H1 (cell line): ENCODE data around the gene MRTO4. TPM values are rescaled to one million over a fixed set of nuclear protein-coding genes. Genes with fewer than 3 reads are reported as not detected.
A peak's percentile ranks its signal among the peaks of the same experiment; 100 is the strongest.

Experiments
- CTCF ChIA-PET: fragments of 300-600 bp; sonication (Branson Sonifier 250); formaldehyde crosslinking; loops from one replicate; lab custom pipeline; 2021; ENCODE audit not compliant: partially characterized antibody; lab: Charles Lee
- POLR2A ChIA-PET: fragments of 300-600 bp; sonication (Branson Sonifier 250); formaldehyde crosslinking; loops from one replicate; lab custom pipeline; 2021; ENCODE audit warnings: inconsistent platforms; ENCODE audit not compliant: partially characterized antibody; lab: Charles Lee
- DNase-seq, 2 experiments: peaks; one replicate each; pipeline versions ENCODE4 v3.0.0 to v3.0.0-alpha.2; 2010 to 2022; ENCODE audit warnings: low spot score in 2 of 2, low read depth in 1 of 2, mixed read lengths in 1 of 2
- FAIRE-seq: peaks from 2 replicates; lab custom pipeline; 2011; peaks lifted over from hg19 to GRCh38; lab: Jason Lieb, UNC
- H2AFZ ChIP-seq: 2 replicates; pipeline ENCODE4 v1.8.1; 2012; ENCODE audit warnings: low read length, inconsistent platforms
- H2AK5ac ChIP-seq: 2 replicates; pipeline ENCODE4 v1.6.1; 2013; ENCODE audit warnings: low read depth, low read length
- H2BK120ac ChIP-seq: replicated peaks from 2 replicates; pipeline ENCODE3; 2013; ENCODE audit warnings: low read depth, low read length, inconsistent platforms
- H2BK12ac ChIP-seq: 2 replicates; pipeline ENCODE4 v1.6.1; 2013; ENCODE audit warnings: low read depth, low read length
- H2BK15ac ChIP-seq: 2 replicates; pipeline ENCODE4 v1.6.1; 2013; ENCODE audit warnings: low read length
- H2BK20ac ChIP-seq: 2 replicates; pipeline ENCODE4 v1.6.1; 2013; ENCODE audit warnings: low read length
- H2BK5ac ChIP-seq: 2 replicates; pipeline ENCODE4 v1.6.1; 2013; ENCODE audit warnings: low read depth, low read length
- H3K14ac ChIP-seq: 2 replicates; pipeline ENCODE4 v1.6.1; 2013; ENCODE audit warnings: inconsistent platforms; ENCODE audit not compliant: insufficient read length
- H3K18ac ChIP-seq: 2 replicates; pipeline ENCODE4 v1.6.1; 2013; ENCODE audit warnings: low read length; ENCODE audit errors: extremely low read depth
- H3K23ac ChIP-seq: 2 replicates; pipeline ENCODE4 v1.6.1; 2013; ENCODE audit warnings: inconsistent platforms; ENCODE audit not compliant: insufficient read length
- H3K23me2 ChIP-seq: 2 replicates; pipeline ENCODE4 v1.6.1; 2013; ENCODE audit warnings: low read depth, low read length
- H3K27ac ChIP-seq: 2 replicates; pipeline ENCODE4 v1.6.1; 2011; ENCODE audit warnings: low read depth, low read length, inconsistent platforms
- H3K27me3 ChIP-seq, 4 experiments: replicated peaks in 1 of 4; 1 replicate in 1 of 4; 2 replicates in 3 of 4; pipeline versions ENCODE4 v1.6.1 to v1.8.1; 2011 to 2013; ENCODE audit warnings: low read length in 3 of 4, mild to moderate bottlenecking in 3 of 4, inconsistent platforms in 2 of 4, mixed read lengths in 2 of 4, moderate library complexity in 1 of 4; ENCODE audit not compliant: control insufficient read depth in 3 of 4, insufficient read depth in 3 of 4; ENCODE audit errors: extremely low read depth in 1 of 4
- H3K36me3 ChIP-seq, 4 experiments: 2 replicates each; pipeline versions ENCODE4 v1.6.1 to v1.8.1; 2011 to 2013; ENCODE audit warnings: mild to moderate bottlenecking in 4 of 4, low read length in 3 of 4, moderate library complexity in 2 of 4, control low read depth in 1 of 4, inconsistent platforms in 1 of 4; ENCODE audit not compliant: insufficient read depth in 4 of 4, control insufficient read depth in 2 of 4
- H3K4ac ChIP-seq: replicated peaks from 2 replicates; pipeline ENCODE3; 2013; ENCODE audit warnings: low read length, low read depth, mixed read lengths, inconsistent platforms; ENCODE audit not compliant: insufficient read length
- H3K4me1 ChIP-seq, 4 experiments: replicated peaks in 1 of 4; 1 replicate in 1 of 4; 2 replicates in 3 of 4; pipeline versions ENCODE4 v1.6.1 to v1.8.1; 2011 to 2013; ENCODE audit warnings: low read length in 3 of 4, inconsistent platforms in 2 of 4, mixed read lengths in 1 of 4; ENCODE audit not compliant: insufficient read depth in 4 of 4, control insufficient read depth in 3 of 4
- H3K4me2 ChIP-seq, 2 experiments: 2 replicates each; pipeline versions ENCODE4 v1.6.1 to v1.8.1; 2011 to 2013; ENCODE audit warnings: low read depth in 2 of 2, low read length in 2 of 2, control low read depth in 1 of 2, inconsistent platforms in 1 of 2, mild to moderate bottlenecking in 1 of 2; ENCODE audit not compliant: insufficient read depth in 1 of 2
- H3K4me3 ChIP-seq, 4 experiments: fragments of 200-600, 300-600 bp in 1 of 4; sonication (generic), shearing (Covaris generic), sonication (Bioruptor Twin) in 1 of 4; 2 replicates each; pipeline versions ENCODE4 v1.5.1 to v1.8.1; 2011 to 2016; ENCODE audit warnings: low read length in 4 of 4, low read depth in 3 of 4, control low read depth in 2 of 4, inconsistent platforms in 2 of 4, mild to moderate bottlenecking in 2 of 4, mixed read lengths in 1 of 4, moderate library complexity in 1 of 4; ENCODE audit not compliant: insufficient read depth in 2 of 4; ENCODE audit errors: extremely low read depth in 1 of 4
- H3K56ac ChIP-seq: replicated peaks from 2 replicates; pipeline ENCODE3; 2013; ENCODE audit warnings: low read depth, mild to moderate bottlenecking, mixed read lengths, low read length, inconsistent platforms; ENCODE audit not compliant: insufficient read length
- H3K79me1 ChIP-seq: 2 replicates; pipeline ENCODE4 v1.6.1; 2013; ENCODE audit warnings: low read depth, low read length, control low read depth
- H3K79me2 ChIP-seq, 2 experiments: 2 replicates each; pipeline versions ENCODE4 v1.6.1 to v1.8.1; 2012 to 2013; ENCODE audit warnings: low read length in 2 of 2, mild to moderate bottlenecking in 2 of 2, inconsistent platforms in 1 of 2; ENCODE audit not compliant: insufficient read depth in 2 of 2, control insufficient read depth in 1 of 2
- H3K9ac ChIP-seq, 4 experiments: replicated peaks in 1 of 4; 1 replicate in 1 of 4; 2 replicates in 3 of 4; pipeline versions ENCODE4 v1.6.1 to v1.8.1; 2011 to 2013; ENCODE audit warnings: low read depth in 3 of 4, low read length in 3 of 4, control low read depth in 2 of 4, mild to moderate bottlenecking in 2 of 4, moderate library complexity in 2 of 4, inconsistent platforms in 1 of 4; ENCODE audit errors: extremely low read depth in 1 of 4
- H3K9me3 ChIP-seq, 2 experiments: 2 replicates each; pipeline versions ENCODE4 v1.6.1 to v1.8.1; 2012 to 2013; ENCODE audit warnings: mild to moderate bottlenecking in 2 of 2, moderate library complexity in 2 of 2, control low read depth in 1 of 2, inconsistent platforms in 1 of 2, low read depth in 1 of 2, low read length in 1 of 2, mixed read lengths in 1 of 2; ENCODE audit not compliant: insufficient read depth in 2 of 2
- H4K20me1 ChIP-seq, 2 experiments: replicated peaks in 1 of 2; 2 replicates each; pipeline versions ENCODE3 to v1.8.1; 2011 to 2013; ENCODE audit warnings: inconsistent platforms in 2 of 2, low read length in 2 of 2, mild to moderate bottlenecking in 1 of 2; ENCODE audit not compliant: insufficient read depth in 2 of 2, control insufficient read depth in 1 of 2
- H4K5ac ChIP-seq: 2 replicates; pipeline ENCODE4 v1.6.1; 2013; ENCODE audit warnings: low read length, low read depth, mixed read lengths, inconsistent platforms; ENCODE audit not compliant: insufficient read length
- H4K8ac ChIP-seq: 2 replicates; pipeline ENCODE4 v1.8.0; 2013; ENCODE audit warnings: mild to moderate bottlenecking, moderate library complexity, low read length, inconsistent platforms; ENCODE audit not compliant: insufficient read depth; ENCODE audit errors: extremely low read depth
- H4K91ac ChIP-seq: replicated peaks from 2 replicates; pipeline ENCODE3; 2013; ENCODE audit warnings: low read length, mixed read lengths, inconsistent platforms; ENCODE audit not compliant: insufficient read length
- BRCA1 ChIP-seq: IDR thresholded peaks from 2 replicates; pipeline ENCODE4 v1.6.1; 2012; ENCODE audit warnings: low read depth, low read length, improper control_type of control experiment
- CEBPB ChIP-seq: IDR thresholded peaks from 2 replicates; pipeline ENCODE4 v1.6.1; 2012; ENCODE audit warnings: low read depth, low read length
- CHD2 ChIP-seq: IDR thresholded peaks from 2 replicates; pipeline ENCODE4 v1.6.1; 2012; ENCODE audit warnings: low read length, improper control_type of control experiment
- RAD21 ChIP-seq, 2 experiments: IDR thresholded peaks in 1 of 2; conservative IDR thresholded peaks in 1 of 2; 2 replicates each; pipeline ENCODE4 v1.6.1; 2011; ENCODE audit warnings: low read depth in 2 of 2, low read length in 2 of 2, improper control_type of control experiment in 1 of 2, inconsistent platforms in 1 of 2, mild to moderate bottlenecking in 1 of 2, moderate library complexity in 1 of 2
- SAP30 ChIP-seq: fragments of 300-600 bp; sonication (generic); IDR thresholded peaks from 2 replicates; pipeline ENCODE4 v1.7.1; 2012; ENCODE audit warnings: low read length, moderate library complexity, mild to moderate bottlenecking, inconsistent platforms; ENCODE audit not compliant: insufficient read depth, insufficient replicate concordance
- SRF ChIP-seq: IDR thresholded peaks from 2 replicates; pipeline ENCODE4 v1.6.1; 2011; ENCODE audit warnings: mild to moderate bottlenecking, low read depth, low read length, moderate library complexity
- WGBS, 2 experiments: shearing (Covaris generic) in 1 of 2; methylation state at CpG; one replicate each; pipeline versions ENCODE4 v1.1.6 to v1.1.7; 2013 to 2015; ENCODE audit warnings: low lambda C conversion rate in 2 of 2, mixed read lengths in 2 of 2, inconsistent platforms in 1 of 2, low coverage in 1 of 2, missing lambda C conversion rate in 1 of 2; ENCODE audit not compliant: insufficient replicate concordance in 2 of 2, insufficient coverage in 1 of 2, insufficient read length in 1 of 2; ENCODE audit errors: extremely low coverage in 1 of 2, missing lambda C conversion rate in 1 of 2; 5-methylcytosine and 5-hydroxymethylcytosine counted together
- polyA plus RNA-seq, 7 experiments: library from polyadenylated mRNA; depleted of rRNA in 3 of 7; stranded (reverse) in 5 of 7; unstranded in 2 of 7; fragments of >200 nt in 5 of 7; fragments of 200-250 nt in 2 of 7; gene quantifications; 1 replicate in 5 of 7; 2 replicates in 1 of 7; 4 replicates in 1 of 7; pipeline versions ENCODE4 v1.2.1 to v1.2.3, GENCODE V29; 2011 to 2013; ENCODE audit warnings: missing spikeins in 2 of 7, mixed read lengths in 2 of 7
- total RNA-seq: library from RNA; stranded (reverse); fragmentation: NEBNext Ultra II Directional; extraction: Animal tissue kit (Norgen Biotek cat#: 25700); gene quantifications from 2 replicates; pipeline ENCODE4 v1.2.1, GENCODE V29; 2021
- TF ChIP-seq, protein P1 (sequence below), 3 experiments: IDR thresholded peaks; 1 replicate in 2 of 3; 2 replicates in 1 of 3; pipeline versions ENCODE4 v1.5.1 to v1.6.1; 2011; ENCODE audit warnings: low read length in 3 of 3, mild to moderate bottlenecking in 3 of 3, inconsistent platforms in 2 of 3, low read depth in 1 of 3, moderate library complexity in 1 of 3; ENCODE audit not compliant: insufficient read depth in 1 of 3; ENCODE audit errors: control extremely low read depth in 1 of 3

MRTO4 gene
- total and polyA plus RNA-seq, 2 of the 8 experiments (the other 6 are each of a cell fraction or from before 2014, with no cell fraction given) = 36.9 to 64.3 TPM

DNA sequence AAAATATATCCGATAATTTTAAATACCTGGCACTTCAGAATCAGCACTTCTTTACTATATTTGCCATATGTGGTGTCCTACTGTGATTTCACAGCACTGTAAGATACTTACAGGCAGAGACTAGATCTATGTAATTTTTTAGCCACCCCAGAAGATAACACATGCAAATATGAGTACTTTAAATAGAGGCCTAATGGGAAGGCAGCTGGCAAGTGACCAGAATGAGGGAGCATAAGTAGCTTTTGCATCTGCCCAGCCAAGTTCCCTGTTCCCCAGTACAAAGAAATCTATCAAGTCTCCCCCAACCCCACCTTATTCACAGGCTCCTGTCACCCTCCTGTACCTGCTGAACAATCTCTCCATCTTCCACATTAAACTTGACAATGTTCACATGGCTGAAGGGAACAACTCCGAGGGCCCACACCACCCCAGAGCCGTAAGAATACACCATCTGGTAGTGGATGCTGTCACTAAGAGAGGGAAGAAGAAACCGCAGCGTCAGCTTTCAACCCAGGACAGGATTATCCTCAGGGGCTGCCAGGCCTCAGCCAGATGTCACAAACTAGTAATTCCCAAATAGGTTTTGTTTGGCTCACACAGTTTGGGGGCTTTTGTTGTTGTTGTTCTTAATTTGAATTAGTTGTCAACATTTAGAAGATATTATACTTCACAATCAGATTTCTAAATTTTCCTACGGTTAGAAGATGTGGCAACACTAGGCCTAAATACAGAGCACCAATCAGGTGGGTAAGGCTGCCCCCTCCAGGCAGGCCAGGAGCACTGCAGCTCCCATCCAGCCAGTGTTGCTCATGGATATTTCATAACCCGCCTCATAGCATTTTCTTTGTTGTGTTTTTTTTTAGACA is 10.7 kb upstream of the MRTO4 start:
- Histone ChIP-seq H2AFZ (no peak overlapping the region), H2BK15ac (no peak overlapping the region), H2BK5ac (no peak overlapping the region), H3K23ac (no peak overlapping the region), H4K8ac (no peak overlapping the region)
- CTCF ChIA-PET = interaction anchor here (0.6 to 4.3 kb wide), 23 partner anchors 8 to 679 kb away, joined by 3 to 40 read pairs (median 3); partner anchors contain the start of genes EMC1 and MRTO4
- no peak for TF ChIP-seq SRF
- TF ChIP-seq RAD21 (IDR thresholded peaks at IDR 0.05 in 1 of 2, conservative IDR thresholded peaks at IDR 0.05 in 1 of 2; ENCODE audit: low read depth in 2 of 2, low read length in 2 of 2) = peak; percentile 35 to 52
- no peak for TF ChIP-seq BRCA1
- TF ChIP-seq, protein P1, sequence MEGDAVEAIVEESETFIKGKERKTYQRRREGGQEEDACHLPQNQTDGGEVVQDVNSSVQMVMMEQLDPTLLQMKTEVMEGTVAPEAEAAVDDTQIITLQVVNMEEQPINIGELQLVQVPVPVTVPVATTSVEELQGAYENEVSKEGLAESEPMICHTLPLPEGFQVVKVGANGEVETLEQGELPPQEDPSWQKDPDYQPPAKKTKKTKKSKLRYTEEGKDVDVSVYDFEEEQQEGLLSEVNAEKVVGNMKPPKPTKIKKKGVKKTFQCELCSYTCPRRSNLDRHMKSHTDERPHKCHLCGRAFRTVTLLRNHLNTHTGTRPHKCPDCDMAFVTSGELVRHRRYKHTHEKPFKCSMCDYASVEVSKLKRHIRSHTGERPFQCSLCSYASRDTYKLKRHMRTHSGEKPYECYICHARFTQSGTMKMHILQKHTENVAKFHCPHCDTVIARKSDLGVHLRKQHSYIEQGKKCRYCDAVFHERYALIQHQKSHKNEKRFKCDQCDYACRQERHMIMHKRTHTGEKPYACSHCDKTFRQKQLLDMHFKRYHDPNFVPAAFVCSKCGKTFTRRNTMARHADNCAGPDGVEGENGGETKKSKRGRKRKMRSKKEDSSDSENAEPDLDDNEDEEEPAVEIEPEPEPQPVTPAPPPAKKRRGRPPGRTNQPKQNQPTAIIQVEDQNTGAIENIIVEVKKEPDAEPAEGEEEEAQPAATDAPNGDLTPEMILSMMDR (IDR thresholded peaks at IDR 0.05; ENCODE audit: control extremely low read depth in 1 of 3, insufficient read depth in 1 of 3, low read depth in 1 of 3, low read length in 3 of 3) = peak; percentile 48 to 84 (median 78); a peak in 3 of 4 replicates
- TF ChIP-seq SAP30 = no peak
- no peak for TF ChIP-seq CHD2
- TF ChIP-seq CEBPB = peak; percentile 78
- TF ChIP-seq, all 59 proteins: peak for 3
- Histone ChIP-seq H3K4me3 (no peak overlapping the region), H3K9ac (no peak overlapping the region), H2BK20ac (no peak overlapping the region), H2AK5ac (no peak overlapping the region), H3K4me1 (no peaks in the 10 kb centered on the region), H3K79me2 (no peaks in the 10 kb centered on the region), H3K4me2 (no peak overlapping the region), H4K20me1 (peaks cover 2 to 3% of the 10 kb centered on the region in 2 experiments), H3K79me1 (no peaks in the 10 kb centered on the region), H3K18ac (no peak overlapping the region), H3K36me3 (peaks cover 53 to 75% (median 68%) of the 10 kb centered on the region in 4 experiments), H3K14ac (no peak overlapping the region), H3K56ac (no peak overlapping the region), H3K9me3 (no peaks in the 10 kb centered on the region), H3K27ac (no peak overlapping the region), H2BK120ac (no peak overlapping the region), H4K5ac (no peak overlapping the region), H3K27me3 (no peaks in the 10 kb centered on the region), H4K91ac (no peak overlapping the region), H3K23me2 (no peaks in the 10 kb centered on the region), H2BK12ac (no peak overlapping the region), H3K4ac (no peak overlapping the region)
- POLR2A ChIA-PET = interaction anchor here (1.3 to 2.3 kb wide), 2 partner anchors 11 to 30 kb away, joined by 5 to 14 read pairs; partner anchors contain the start of genes EMC1 and MRTO4
- 92% methylated on average over 7 of the region's 7 CpGs; no CpG with 5 or more reads in 1 of the 2 experiments for WGBS, 2 experiments
- no peak for FAIRE-seq
- peak in 1 of 2 experiments; percentile 67 for DNase-seq
